GM12875 (cell line): ENCODE measurements around the gene OSTF1.

ENCODE experiments used
- H3K4me3 ChIP-seq: one replicate; pipeline ENCODE4 v1.5.1; 2011; ENCODE audit warnings: low read depth, low read length, control low read depth
- CTCF ChIP-seq: IDR thresholded peaks from 2 replicates; pipeline ENCODE4 v1.5.1; 2011; ENCODE audit warnings: low read depth, mild to moderate bottlenecking, control low read depth, inconsistent platforms, low read length, moderate library complexity, borderline replicate concordance; ENCODE audit not compliant: insufficient read depth

OSTF1 gene

DNA sequence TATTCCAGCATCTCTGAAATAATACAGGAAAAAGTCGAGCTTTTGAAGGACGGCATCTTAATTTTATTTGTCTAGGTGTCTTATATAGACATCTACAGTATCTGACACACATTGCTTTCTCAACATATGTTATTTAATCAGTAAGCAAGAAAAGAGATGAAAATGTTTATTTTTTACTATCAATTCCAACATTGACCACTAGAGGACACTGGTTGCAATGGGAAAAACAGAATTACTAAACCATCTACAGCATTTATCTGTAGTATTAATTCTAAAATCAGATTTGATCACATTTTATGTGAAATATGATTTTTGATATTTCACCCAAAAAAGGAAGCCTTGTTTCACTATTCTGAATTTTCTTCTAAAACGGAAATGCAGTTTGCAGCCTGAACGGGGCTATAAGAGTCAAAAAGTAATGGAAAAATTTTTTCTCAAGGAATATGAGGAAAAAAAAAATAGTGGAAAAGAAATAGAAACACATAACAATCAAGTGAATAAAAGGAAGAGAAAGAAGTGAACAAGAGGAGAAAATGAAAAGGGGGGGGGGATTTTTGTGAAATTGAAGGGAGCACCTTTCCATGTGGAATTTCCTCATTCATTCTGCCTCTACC lies 98.6 kb downstream of the OSTF1 start:
- TF ChIP-seq CTCF = peak; percentile 54; the same call in 1 of the 2 replicates
- no peak overlapping the region for H3K4me3 ChIP-seq

DNA sequence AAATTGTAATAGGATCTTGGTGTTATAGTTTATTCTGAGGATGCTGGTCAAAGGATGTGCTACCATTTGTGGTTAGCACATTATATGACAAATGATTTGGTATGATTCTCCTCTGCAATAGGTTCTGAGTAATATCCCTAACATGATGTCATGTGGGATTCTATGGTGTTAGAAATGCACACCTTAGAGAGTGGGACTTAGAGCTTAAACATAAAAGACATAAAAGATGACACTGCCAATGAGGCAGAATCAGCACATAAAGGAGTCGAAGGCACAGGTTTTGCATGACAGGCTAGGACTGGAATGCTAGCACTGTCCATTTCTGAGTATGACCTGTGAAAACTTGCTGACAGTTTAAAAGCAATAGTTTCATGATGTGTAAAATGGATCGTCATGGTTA lies 100.4 kb downstream of the OSTF1 start:
- no peak overlapping the region for H3K4me3 ChIP-seq
- TF ChIP-seq CTCF = no peak

DNA sequence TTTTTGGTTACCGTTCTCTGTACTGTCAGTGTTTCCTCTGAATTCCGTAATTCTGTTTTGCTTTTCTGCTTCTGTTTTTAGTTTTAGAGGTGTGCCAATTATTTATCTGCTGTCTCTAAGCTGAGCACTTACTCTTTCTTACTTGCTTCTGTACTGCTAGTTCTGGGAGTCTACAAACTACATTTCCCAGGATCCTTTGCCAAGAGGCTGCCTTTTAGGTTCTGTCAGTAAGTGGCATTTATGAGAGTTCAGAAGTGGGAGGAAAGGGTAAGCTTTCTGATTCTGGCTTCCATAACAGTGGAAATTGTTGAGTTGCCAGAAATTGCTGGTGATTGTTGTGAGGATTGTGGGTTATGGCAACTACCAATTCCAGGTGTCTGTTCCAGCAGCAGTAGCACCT lies 102.4 kb downstream of the OSTF1 start:
- no peak overlapping the region for H3K4me3 ChIP-seq

More for the DNA sequence above, 102.4 kb downstream of the OSTF1 start:
- no peak for TF ChIP-seq CTCF
